SU-DHL-6 (cell line): ENCODE measurements around the gene DLG1.

Experiments
- H2AFZ ChIP-seq: fragments of 200-600 bp; sonication (generic); 2 replicates; pipeline ENCODE4 v1.6.1; 2014; ENCODE audit warnings: low read depth, mild to moderate bottlenecking, moderate library complexity, mixed read lengths, antibody characterized with exemption, low read length; ENCODE audit not compliant: severe bottlenecking
- H3F3A ChIP-seq: fragments of 200-600 bp; shearing (Covaris generic); 2 replicates; pipeline ENCODE4 v1.6.0; 2016; ENCODE audit warnings: antibody characterized with exemption, mild to moderate bottlenecking; ENCODE audit not compliant: insufficient read depth
- H3K27ac ChIP-seq: fragments of 200-600 bp; sonication (generic); 2 replicates; pipeline ENCODE4 v1.5.1; 2016; ENCODE audit warnings: low read depth, mild to moderate bottlenecking, low read length, moderate library complexity, mixed read lengths
- H3K27me3 ChIP-seq: fragments of 200-600 bp; sonication (generic), shearing (Covaris generic); 2 replicates; pipeline ENCODE4 v1.6.0; 2014; ENCODE audit warnings: mild to moderate bottlenecking, low read length
- H3K36me3 ChIP-seq: fragments of 200-600 bp; sonication (generic); 2 replicates; pipeline ENCODE4 v1.6.1; 2014; ENCODE audit warnings: mild to moderate bottlenecking, low read length, mixed read lengths
- H3K4me2 ChIP-seq: fragments of 300-600, 200-600 bp; shearing (Covaris generic), sonication (generic); 2 replicates; pipeline ENCODE4 v1.6.0; 2014; ENCODE audit warnings: low read length, low read depth, mild to moderate bottlenecking; ENCODE audit not compliant: poor library complexity, severe bottlenecking
- H3K4me3 ChIP-seq: fragments of 200-600 bp; sonication (generic); 2 replicates; pipeline ENCODE4 v1.5.1; 2014; ENCODE audit warnings: antibody characterized with exemption, low read length, mild to moderate bottlenecking, mixed read lengths; ENCODE audit not compliant: insufficient read depth, poor library complexity, severe bottlenecking
- H3K79me2 ChIP-seq: fragments of 200-600 bp; sonication (generic); 2 replicates; pipeline ENCODE4 v1.6.1; 2014; ENCODE audit warnings: mild to moderate bottlenecking, low read length, moderate library complexity; ENCODE audit not compliant: insufficient read depth
- H3K9ac ChIP-seq: fragments of 200-600 bp; sonication (generic); 2 replicates; pipeline ENCODE4 v1.7.0; 2014; ENCODE audit warnings: mild to moderate bottlenecking, low read length
- H3K9me2 ChIP-seq: fragments of 200-600 bp; sonication (generic); replicated peaks from 2 replicates; pipeline ENCODE4 v1.6.1; 2014; ENCODE audit warnings: low read length; ENCODE audit not compliant: insufficient read depth
- H3K9me3 ChIP-seq: fragments of 200-600 bp; sonication (generic); 2 replicates; pipeline ENCODE4 v1.6.1; 2014; ENCODE audit warnings: low read length, mixed read lengths; ENCODE audit not compliant: insufficient read depth
- H4K20me1 ChIP-seq: fragments of 200-600 bp; sonication (generic); 2 replicates; pipeline ENCODE4 v1.6.1; 2014; ENCODE audit warnings: low read depth, mild to moderate bottlenecking, antibody characterized with exemption, low read length, moderate library complexity, mixed read lengths
- CTCF ChIP-seq: fragments of 200-600 bp; sonication (generic); IDR thresholded peaks from one replicate; pipeline ENCODE4 v1.5.1; 2017; ENCODE audit warnings: antibody characterized with exemption, mild to moderate bottlenecking, low read length, moderate library complexity; ENCODE audit not compliant: insufficient read depth, poor library complexity, severe bottlenecking
- EZH2phosphoT487 ChIP-seq: fragments of 200-600 bp; sonication (generic), shearing (Covaris generic); conservative IDR thresholded peaks from 2 replicates; pipeline ENCODE4 v1.6.1; 2018; ENCODE audit warnings: mild to moderate bottlenecking, antibody characterized with exemption, low read length, moderate library complexity, mixed read lengths

The DLG1 gene

GRCh38 chr3:197337214-197337613, 38.8 kb upstream of the DLG1 start:
- no peaks in the 10 kb centered on the region for H3K9me2 ChIP-seq
- no peak for TF ChIP-seq CTCF
- TF ChIP-seq EZH2phosphoT487: no peak
- no peaks in the 10 kb centered on the region for H4K20me1 ChIP-seq
- H3K27me3 ChIP-seq: no peaks in the 10 kb centered on the region
- no peak overlapping the region for H3K4me3 ChIP-seq
- no peaks in the 10 kb centered on the region for H3K36me3 ChIP-seq
- no peaks in the 10 kb centered on the region for H3K79me2 ChIP-seq
- H2AFZ ChIP-seq: no peak overlapping the region
- H3K9ac ChIP-seq: no peak overlapping the region
- no peaks in the 10 kb centered on the region for H3K9me3 ChIP-seq
- no peaks in the 10 kb centered on the region for H3F3A ChIP-seq
- H3K27ac ChIP-seq: no peak overlapping the region
- H3K4me2 ChIP-seq: no peak overlapping the region

GRCh38 chr3:197336348-197336747, 37.9 kb upstream of the DLG1 start:
- no peak overlapping the region for H2AFZ ChIP-seq
- no peaks in the 10 kb centered on the region for H3K9me3 ChIP-seq
- no peak overlapping the region for H3K27ac ChIP-seq
- no peak overlapping the region for H3K4me3 ChIP-seq
- H3K36me3 ChIP-seq: no peaks in the 10 kb centered on the region
- H3K9ac ChIP-seq: no peak overlapping the region
- TF ChIP-seq EZH2phosphoT487 (no peak), CTCF (no peak)
- H3F3A ChIP-seq: no peaks in the 10 kb centered on the region
- H3K79me2 ChIP-seq: no peaks in the 10 kb centered on the region
- H3K4me2 ChIP-seq: no peak overlapping the region
- H3K9me2 ChIP-seq: no peaks in the 10 kb centered on the region
- no peaks in the 10 kb centered on the region for H4K20me1 ChIP-seq
- H3K27me3 ChIP-seq: no peaks in the 10 kb centered on the region

GRCh38 chr3:197335428-197336132, 37.2 kb upstream of the DLG1 start:
- TF ChIP-seq EZH2phosphoT487 (no peak), CTCF (no peak)
- Histone ChIP-seq H3K9ac (no peak overlapping the region), H3K9me3 (no peaks in the 10 kb centered on the region)

More at GRCh38 chr3:197335428-197336132, 37.2 kb upstream of the DLG1 start:
- H3K4me2 ChIP-seq: no peak overlapping the region
- H3K27ac ChIP-seq: no peak overlapping the region
- no peaks in the 10 kb centered on the region for H4K20me1 ChIP-seq
- no peak overlapping the region for H2AFZ ChIP-seq
- no peaks in the 10 kb centered on the region for H3F3A ChIP-seq
- no peaks in the 10 kb centered on the region for H3K27me3 ChIP-seq
- no peak overlapping the region for H3K4me3 ChIP-seq
- H3K79me2 ChIP-seq: no peaks in the 10 kb centered on the region
- H3K36me3 ChIP-seq: no peaks in the 10 kb centered on the region
- H3K9me2 ChIP-seq: no peaks in the 10 kb centered on the region
